NT2/D1 (cell line): Measurements from ENCODE around the gene MEX3B.

ENCODE experiments used
- SUZ12 ChIP-seq: IDR thresholded peaks from 2 replicates; pipeline ENCODE4 v1.6.1; 2011; ENCODE audit not compliant: insufficient read length, insufficient read depth; ENCODE audit errors: extremely low read depth
- YY1 ChIP-seq: IDR thresholded peaks from 2 replicates; pipeline ENCODE4 v1.6.1; 2011; ENCODE audit not compliant: insufficient read length, insufficient read depth
- ZNF274 ChIP-seq: IDR thresholded peaks from 2 replicates; pipeline ENCODE4 v1.6.1; 2011; ENCODE audit warnings: mild to moderate bottlenecking, low read depth, low read length

GRCh38 chr15:82045892-82046665 lies at the start of gene MEX3B:
- TF ChIP-seq ZNF274 (no peak), YY1 (no peak), SUZ12 (no peak)
